Measurements from ENCODE around the gene ZNF862. TPM values are rescaled to one million over a fixed set of nuclear protein-coding genes. Genes with fewer than 3 reads are reported as not detected.

Gene ZNF862
- total and polyA plus RNA-seq, 2 of the 8 experiments (the other 6 are each of a cell fraction or from before 2014, with no cell fraction given), result 1.8 to 3.9 TPM

GRCh38 chr7:149859369-149859768 is 21.2 kb downstream of the ZNF862 start:
- Histone ChIP-seq H2BK15ac (ENCODE audit: low read length) (no peak overlapping the region), H3K4me1 (replicated peaks in 1 of 4; ENCODE audit: control insufficient read depth in 3 of 4, insufficient read depth in 4 of 4, low read length in 3 of 4) (peaks cover 6 to 14% (median 9%) of the 10 kb centered on the region in 4 experiments), H4K8ac (ENCODE audit: extremely low read depth, insufficient read depth, low read length) (peak overlapping the region; percentile 9; the same call in 1 of the 2 replicates), H3K23ac (ENCODE audit: insufficient read length) (no peak overlapping the region), H2BK5ac (ENCODE audit: low read depth, low read length) (no peak overlapping the region), H3K4me3 (ENCODE audit: extremely low read depth in 1 of 4, insufficient read depth in 2 of 4, low read depth in 3 of 4, low read length in 4 of 4) (no peak overlapping the region), H3K36me3 (ENCODE audit: control insufficient read depth in 2 of 4, insufficient read depth in 4 of 4, low read length in 3 of 4) (no peaks in the 10 kb centered on the region), H4K91ac (replicated peaks; ENCODE audit: insufficient read length, low read length) (no peak overlapping the region), H2BK20ac (ENCODE audit: low read length) (no peak overlapping the region), H3K27ac (ENCODE audit: low read depth, low read length) (no peak overlapping the region), H2AFZ (ENCODE audit: low read length) (no peak overlapping the region), H3K56ac (replicated peaks; ENCODE audit: insufficient read length, low read depth, low read length) (no peak overlapping the region), H3K23me2 (ENCODE audit: low read depth, low read length) (no peaks in the 10 kb centered on the region), H3K4me2 (ENCODE audit: insufficient read depth in 1 of 2, low read depth in 2 of 2, low read length in 2 of 2) (no peak overlapping the region), H3K79me1 (ENCODE audit: low read depth, low read length) (no peaks in the 10 kb centered on the region), H3K18ac (ENCODE audit: extremely low read depth, low read length) (no peak overlapping the region), H3K4ac (replicated peaks; ENCODE audit: insufficient read length, low read depth, low read length) (no peak overlapping the region), H4K5ac (ENCODE audit: insufficient read length, low read depth, low read length) (no peak overlapping the region), H3K9ac (replicated peaks in 1 of 4; ENCODE audit: extremely low read depth in 1 of 4, low read depth in 3 of 4, low read length in 3 of 4) (no peak overlapping the region), H4K20me1 (replicated peaks in 1 of 2; ENCODE audit: control insufficient read depth in 1 of 2, insufficient read depth in 2 of 2, low read length in 2 of 2) (no peaks in the 10 kb centered on the region), H2AK5ac (ENCODE audit: low read depth, low read length) (no peak overlapping the region), H3K27me3 (replicated peaks in 1 of 4; ENCODE audit: control insufficient read depth in 3 of 4, extremely low read depth in 1 of 4, insufficient read depth in 3 of 4, low read length in 3 of 4) (no peaks in the 10 kb centered on the region; a peak in 2 of 7 replicates), H3K14ac (ENCODE audit: insufficient read length) (no peak overlapping the region), H2BK12ac (ENCODE audit: low read depth, low read length) (no peak overlapping the region), H3K9me3 (ENCODE audit: insufficient read depth in 2 of 2, low read depth in 1 of 2, low read length in 1 of 2) (no peaks in the 10 kb centered on the region), H2BK120ac (replicated peaks; ENCODE audit: low read depth, low read length) (no peak overlapping the region), H3K79me2 (ENCODE audit: control insufficient read depth in 1 of 2, insufficient read depth in 2 of 2, low read length in 2 of 2) (no peaks in the 10 kb centered on the region)
- FAIRE-seq (no peak), DNase-seq (ENCODE audit: low read depth in 1 of 2, low spot score in 2 of 2) (no peak)
- WGBS, 2 experiments (ENCODE audit: extremely low coverage in 1 of 2, insufficient coverage in 1 of 2, insufficient read length in 1 of 2, insufficient replicate concordance in 2 of 2, low coverage in 1 of 2, low lambda C conversion rate in 2 of 2, missing lambda C conversion rate in 1 of 2), result 68% methylated on average over 6 of the region's 6 CpGs; no CpG with 5 or more reads in 1 of the 2 experiments
- ChIA-PET CTCF (ENCODE audit: partially characterized antibody) (interaction anchor here (0.7 to 5.0 kb wide), 6 partner anchors 9 to 107 kb away, joined by 3 to 68 read pairs (median 28); no protein-coding TSS in a partner anchor), POLR2A (ENCODE audit: partially characterized antibody) (interaction anchor here (0.6 to 1.4 kb wide), 2 partner anchors 9 to 1363 kb away, joined by 3 read pairs; no protein-coding TSS in a partner anchor)
- TF ChIP-seq ASH2L (IDR thresholded peaks at IDR 0.05; ENCODE audit: low read length) (no peak), PHF8 (conservative IDR thresholded peaks at IDR 0.05; ENCODE audit: low read depth, low read length) (no peak), JUN (IDR thresholded peaks at IDR 0.05; ENCODE audit: low read depth, low read length) (no peak), BRCA1 (IDR thresholded peaks at IDR 0.05; ENCODE audit: low read depth, low read length) (no peak), RFX5 (IDR thresholded peaks at IDR 0.05; ENCODE audit: borderline replicate concordance, low read depth, low read length) (no peak), MAFK (IDR thresholded peaks at IDR 0.05; ENCODE audit: low read depth, low read length) (no peak), POLR2AphosphoS5 (IDR thresholded peaks at IDR 0.05; ENCODE audit: low read depth, low read length) (no peak), TCF12 (IDR thresholded peaks at IDR 0.05; ENCODE audit: low read depth, low read length) (no peak), SP1 (IDR thresholded peaks at IDR 0.05; ENCODE audit: low read depth, low read length) (no peak), NANOG (IDR thresholded peaks at IDR 0.05; ENCODE audit: insufficient read depth, low read depth, low read length, poor library complexity, severe bottlenecking) (no peak), E2F6 (IDR thresholded peaks at IDR 0.05) (no peak), SRF (IDR thresholded peaks at IDR 0.05; ENCODE audit: low read depth, low read length) (no peak), ATF2 (IDR thresholded peaks at IDR 0.05; ENCODE audit: low read length) (no peak)
